PFSK-1 (cell line): Measurements from ENCODE around the gene ZNF280B.

Experiments
- FOXP2 ChIP-seq: optimal IDR thresholded peaks from 2 replicates; pipeline ENCODE3; 2011; ENCODE audit warnings: borderline replicate concordance, control low read depth, inconsistent platforms; ENCODE audit not compliant: insufficient read depth; ENCODE audit errors: extremely low read length, extremely low read depth
- POLR2AphosphoS5 ChIP-seq: IDR thresholded peaks from 2 replicates; pipeline ENCODE4 v1.6.1; 2012; ENCODE audit warnings: low read depth, mild to moderate bottlenecking, control low read depth, low read length, moderate library complexity
- REST ChIP-seq, 2 experiments: IDR thresholded peaks; 2 replicates each; pipeline versions ENCODE4 v1.6.1 to v1.8.0; 2011 to 2012; ENCODE audit warnings: low read depth in 2 of 2, low read length in 2 of 2, control low read depth in 1 of 2, inconsistent platforms in 1 of 2, mild to moderate bottlenecking in 1 of 2, moderate library complexity in 1 of 2; ENCODE audit not compliant: insufficient read depth in 1 of 2
- SIN3A ChIP-seq: IDR thresholded peaks from 2 replicates; pipeline ENCODE4 v1.6.1; 2012; ENCODE audit warnings: mild to moderate bottlenecking, low read length, moderate library complexity, borderline replicate concordance; ENCODE audit not compliant: insufficient read depth
- TAF1 ChIP-seq: IDR thresholded peaks from 2 replicates; pipeline ENCODE4 v1.6.1; 2012; ENCODE audit warnings: low read length, control low read depth, borderline replicate concordance; ENCODE audit not compliant: insufficient read depth

ZNF280B gene

GRCh38 chr22:22536916-22537315 lies 28.4 kb upstream of the ZNF280B start:
- TF ChIP-seq REST (IDR thresholded peaks at IDR 0.05; ENCODE audit: insufficient read depth in 1 of 2, low read depth in 2 of 2, low read length in 2 of 2) (no peak), TAF1 (no peak), FOXP2 (no peak)

- no peak for TF ChIP-seq SIN3A
- TF ChIP-seq TAF1: no peak
- no peak for TF ChIP-seq REST (IDR thresholded peaks at IDR 0.05; ENCODE audit: insufficient read depth in 1 of 2, low read depth in 2 of 2, low read length in 2 of 2)
- no peak for TF ChIP-seq FOXP2
- TF ChIP-seq POLR2AphosphoS5: no peak
Observed at GRCh38 chr22:22536515-22536914, 28.0 kb upstream of the ZNF280B start.

- TF ChIP-seq FOXP2: no peak
- no peak for TF ChIP-seq REST (IDR thresholded peaks at IDR 0.05; ENCODE audit: insufficient read depth in 1 of 2, low read depth in 2 of 2, low read length in 2 of 2)
- no peak for TF ChIP-seq TAF1
- TF ChIP-seq SIN3A: no peak
- TF ChIP-seq POLR2AphosphoS5: no peak
Observed at GRCh38 chr22:22535662-22536061, 27.1 kb upstream of the ZNF280B start.

GRCh38 chr22:22534604-22535415 lies 26.3 kb upstream of the ZNF280B start:
- TF ChIP-seq SIN3A (no peak), REST (IDR thresholded peaks at IDR 0.05; ENCODE audit: insufficient read depth in 1 of 2, low read depth in 2 of 2, low read length in 2 of 2) (no peak), FOXP2 (no peak), POLR2AphosphoS5 (no peak), TAF1 (no peak)
